GM18505 (cell line): ENCODE results near the gene OR2T1.

ENCODE experiments used
- ATAC-seq: cut with Tn5 transposase; IDR thresholded peaks from one replicate; pipeline ENCODE4 v1.9.1; 2021; ENCODE audit not compliant: unreplicated experiment
- POLR2A ChIP-seq: IDR thresholded peaks from 4 replicates; pipeline ENCODE4 v1.6.1; 2011; ENCODE audit warnings: borderline replicate concordance; ENCODE audit not compliant: insufficient read depth, insufficient read length; ENCODE audit errors: extremely low read depth

Gene OR2T1, protein sequence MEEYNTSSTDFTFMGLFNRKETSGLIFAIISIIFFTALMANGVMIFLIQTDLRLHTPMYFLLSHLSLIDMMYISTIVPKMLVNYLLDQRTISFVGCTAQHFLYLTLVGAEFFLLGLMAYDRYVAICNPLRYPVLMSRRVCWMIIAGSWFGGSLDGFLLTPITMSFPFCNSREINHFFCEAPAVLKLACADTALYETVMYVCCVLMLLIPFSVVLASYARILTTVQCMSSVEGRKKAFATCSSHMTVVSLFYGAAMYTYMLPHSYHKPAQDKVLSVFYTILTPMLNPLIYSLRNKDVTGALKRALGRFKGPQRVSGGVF

DNA sequence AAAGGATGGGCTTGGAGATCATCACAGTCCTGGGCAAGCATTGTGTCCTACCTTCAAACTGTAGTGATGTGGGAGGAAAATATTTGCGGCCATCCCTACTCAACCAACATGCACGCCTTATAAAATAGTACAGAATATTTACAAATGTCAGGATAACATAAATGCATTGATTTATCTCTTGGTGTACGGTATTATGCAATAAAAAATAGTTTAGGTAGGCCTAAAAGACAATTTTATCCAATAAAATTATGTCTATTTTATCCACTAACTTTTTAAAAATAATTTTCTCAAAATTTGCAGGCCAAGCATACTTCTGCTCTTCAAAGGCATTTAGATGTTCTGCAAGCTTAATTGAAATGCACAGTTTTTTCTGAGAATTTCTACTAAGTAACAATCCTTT, at the start of gene OR2T1:
OR2T1 (plus strand) TSS at position 301 of the 400 bp plus-strand sequence. CDS start 3,100 bp downstream, outside the sequence.
- ATAC-seq = no peak
- TF ChIP-seq POLR2A = no peak

- ATAC-seq = no peak
These were observed 43.4 kb upstream of the OR2T1 start for GRCh38 chr1:248359415-248359814.

DNA sequence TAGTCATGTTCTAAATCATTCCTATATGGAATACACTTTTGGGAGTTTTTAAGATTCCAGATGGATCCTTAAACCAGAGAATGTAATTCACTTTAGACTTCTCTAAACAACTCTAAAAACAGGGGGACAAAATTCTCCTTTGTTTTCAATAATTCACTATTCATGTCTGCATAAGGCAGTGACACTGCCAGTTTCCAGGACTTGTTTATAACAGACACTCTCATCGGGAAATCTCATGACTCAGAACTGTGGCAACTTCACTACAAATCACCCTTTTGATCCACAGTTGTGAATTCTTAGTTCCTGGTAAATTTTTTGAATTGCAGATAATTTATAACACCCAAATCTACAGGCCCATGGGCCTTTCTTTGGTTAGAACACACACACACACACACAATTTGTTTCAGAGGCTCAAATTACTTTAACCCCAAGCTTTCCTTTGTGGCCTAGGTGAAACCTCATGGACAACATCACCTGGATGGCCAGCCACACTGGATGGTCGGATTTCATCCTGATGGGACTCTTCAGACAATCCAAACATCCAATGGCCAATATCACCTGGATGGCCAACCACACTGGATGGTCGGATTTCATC, 41.6 kb upstream of the OR2T1 start, which contains the start of gene OR2T4:
OR2T4 (plus strand) TSS at position 545 of the 595 bp plus-strand sequence; CDS start at position 545, 0 bp downstream.
- no peak for TF ChIP-seq POLR2A
- no peak for ATAC-seq

More at GRCh38 chr1:248359415-248359814, 43.4 kb upstream of the OR2T1 start:
- no peak for TF ChIP-seq POLR2A

- no peak for ATAC-seq
- TF ChIP-seq POLR2A = no peak
These were observed 36.2 kb upstream of the OR2T1 start for GRCh38 chr1:248366609-248367008.

DNA sequence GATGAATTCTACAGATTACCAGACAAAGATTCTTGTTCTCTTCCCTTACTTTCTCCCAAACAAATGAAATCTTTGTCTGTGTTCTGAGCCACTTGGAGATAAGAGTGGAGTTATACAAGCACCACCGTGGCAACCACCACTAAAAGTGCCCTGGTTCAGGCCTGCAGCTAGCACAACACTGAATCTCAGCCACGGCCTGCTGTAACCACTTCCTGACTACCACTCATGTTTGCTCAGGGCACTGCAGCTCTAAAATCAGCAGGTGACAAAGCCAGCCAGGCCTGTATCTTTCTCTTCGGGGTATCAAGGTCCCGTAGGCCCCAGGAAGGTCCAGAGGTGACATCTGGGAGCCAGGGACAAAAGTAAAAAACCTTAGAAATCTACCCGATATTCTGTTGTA, 30.5 kb upstream of the OR2T1 start:
- ATAC-seq = no peak

DNA sequence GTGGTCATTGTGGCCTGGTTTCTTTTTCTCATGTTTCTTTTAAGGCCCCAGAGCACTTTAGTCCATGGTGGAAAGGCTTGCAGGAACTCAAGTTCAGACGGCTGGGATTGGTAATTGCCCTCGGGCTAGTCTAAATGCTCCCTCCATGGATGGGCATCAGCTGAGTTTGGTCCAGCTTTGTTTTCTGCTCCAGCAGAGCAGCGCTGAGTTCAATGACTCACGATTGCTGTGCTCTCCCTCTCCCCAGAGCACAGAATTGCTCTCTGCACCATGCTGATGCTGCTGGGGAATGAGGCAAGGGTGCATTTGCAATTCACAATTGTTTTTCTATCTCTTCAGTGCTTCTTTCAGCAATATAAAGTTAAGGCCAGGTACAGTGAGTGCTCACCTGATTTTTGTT, 29.1 kb upstream of the OR2T1 start:
- no peak for ATAC-seq
- no peak for TF ChIP-seq POLR2A

More for the DNA sequence above, 30.5 kb upstream of the OR2T1 start:
- TF ChIP-seq POLR2A = no peak

DNA sequence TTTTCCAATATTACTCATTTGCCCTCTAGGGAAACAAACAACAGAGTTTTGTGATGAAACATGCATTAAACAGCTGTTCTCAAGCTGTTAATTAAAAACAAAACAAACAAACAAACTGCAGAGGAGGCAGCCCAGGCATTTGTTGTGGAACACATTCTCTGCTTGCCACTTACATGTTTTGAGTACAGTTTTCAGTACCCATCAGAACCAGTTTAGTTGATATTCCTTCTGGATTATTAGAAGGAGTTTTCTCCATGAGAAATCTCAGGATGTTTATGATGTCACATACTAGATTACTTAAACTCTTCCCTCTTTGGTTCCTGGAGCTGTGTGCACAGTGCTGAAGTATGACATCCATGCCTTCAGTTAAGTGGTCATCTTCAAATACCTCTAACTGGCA, 27.4 kb upstream of the OR2T1 start, which contains the start of gene OR2T6:
OR2T6 (plus strand) TSS at position 301 of the 400 bp plus-strand sequence. CDS start 11,863 bp downstream, outside the sequence.
- ATAC-seq = no peak
- TF ChIP-seq POLR2A = no peak

GRCh38 chr1:248376916-248377315, 25.9 kb upstream of the OR2T1 start:
- ATAC-seq = no peak
- no peak for TF ChIP-seq POLR2A

DNA sequence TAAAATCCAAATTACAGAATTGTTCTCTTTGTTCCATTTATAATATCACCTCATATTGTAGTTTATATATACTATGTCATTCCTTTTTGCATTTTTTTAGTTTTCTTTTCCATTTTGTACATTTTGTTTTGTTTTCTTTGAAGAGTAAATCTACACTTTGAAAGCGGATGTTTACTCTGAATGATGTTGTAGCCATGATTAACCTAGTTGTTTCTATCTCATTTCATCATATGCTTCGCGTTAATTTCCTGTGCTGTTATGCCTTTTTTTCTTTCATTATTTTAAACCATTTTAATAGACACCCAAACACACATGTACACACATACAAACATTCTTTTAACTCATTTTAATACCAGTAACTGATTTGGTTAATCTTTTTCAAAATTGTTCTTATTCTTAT, 22.0 kb upstream of the OR2T1 start:
- TF ChIP-seq POLR2A = no peak
- no peak for ATAC-seq

- ATAC-seq = no peak
- no peak for TF ChIP-seq POLR2A
These were observed 14.4 kb upstream of the OR2T1 start for GRCh38 chr1:248388426-248388825.

GRCh38 chr1:248393050-248393449, 9.8 kb upstream of the OR2T1 start:
- no peak for TF ChIP-seq POLR2A
- no peak for ATAC-seq

- no peak for TF ChIP-seq POLR2A
- no peak for ATAC-seq
These were observed 1.2 kb downstream of the OR2T1 start for GRCh38 chr1:248404024-248404423.

GRCh38 chr1:248406721-248407692, 4.2 kb downstream of the OR2T1 start:
- no peak for ATAC-seq
- TF ChIP-seq POLR2A = no peak
